GM12864 (cell line): ENCODE measurements around the gene TRIO.

Source experiments
- DNase-seq: peaks from one replicate; pipeline ENCODE4 v3.0.0-alpha.2; 2011; ENCODE audit warnings: low read depth
- H3K4me3 ChIP-seq: 2 replicates; pipeline ENCODE4 v1.5.1; 2011; ENCODE audit warnings: mild to moderate bottlenecking, low read depth, low read length, control low read depth
- TF ChIP-seq, protein P1 (sequence below): IDR thresholded peaks from 2 replicates; pipeline ENCODE4 v1.5.1; 2011; ENCODE audit warnings: low read depth, mild to moderate bottlenecking, moderate library complexity, low read length, control low read depth, inconsistent platforms; ENCODE audit errors: missing control alignments

TRIO gene

DNA sequence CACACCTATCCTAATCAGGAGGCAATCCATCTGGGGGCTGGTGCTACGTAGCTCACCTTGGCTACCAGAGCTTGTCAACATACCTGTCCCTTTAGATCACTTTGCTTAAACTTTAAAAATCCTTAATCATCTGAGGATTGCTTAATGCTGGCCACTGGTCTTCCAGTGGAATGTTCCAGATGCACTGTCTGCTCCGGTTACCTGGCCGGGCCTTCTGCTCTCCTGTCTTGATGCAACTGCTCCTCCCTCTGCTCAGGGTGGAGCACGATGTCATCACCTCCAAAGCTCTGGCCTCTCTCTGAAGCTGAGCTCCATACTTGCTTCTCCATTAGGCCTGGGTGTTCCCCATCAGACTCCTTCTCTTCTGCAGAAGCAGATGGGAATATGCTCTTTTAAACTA, 331.9 kb downstream of the TRIO start:
- TF ChIP-seq, protein P1, sequence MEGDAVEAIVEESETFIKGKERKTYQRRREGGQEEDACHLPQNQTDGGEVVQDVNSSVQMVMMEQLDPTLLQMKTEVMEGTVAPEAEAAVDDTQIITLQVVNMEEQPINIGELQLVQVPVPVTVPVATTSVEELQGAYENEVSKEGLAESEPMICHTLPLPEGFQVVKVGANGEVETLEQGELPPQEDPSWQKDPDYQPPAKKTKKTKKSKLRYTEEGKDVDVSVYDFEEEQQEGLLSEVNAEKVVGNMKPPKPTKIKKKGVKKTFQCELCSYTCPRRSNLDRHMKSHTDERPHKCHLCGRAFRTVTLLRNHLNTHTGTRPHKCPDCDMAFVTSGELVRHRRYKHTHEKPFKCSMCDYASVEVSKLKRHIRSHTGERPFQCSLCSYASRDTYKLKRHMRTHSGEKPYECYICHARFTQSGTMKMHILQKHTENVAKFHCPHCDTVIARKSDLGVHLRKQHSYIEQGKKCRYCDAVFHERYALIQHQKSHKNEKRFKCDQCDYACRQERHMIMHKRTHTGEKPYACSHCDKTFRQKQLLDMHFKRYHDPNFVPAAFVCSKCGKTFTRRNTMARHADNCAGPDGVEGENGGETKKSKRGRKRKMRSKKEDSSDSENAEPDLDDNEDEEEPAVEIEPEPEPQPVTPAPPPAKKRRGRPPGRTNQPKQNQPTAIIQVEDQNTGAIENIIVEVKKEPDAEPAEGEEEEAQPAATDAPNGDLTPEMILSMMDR, result no peak
- no peak overlapping the region for H3K4me3 ChIP-seq
- no peak for DNase-seq

DNA sequence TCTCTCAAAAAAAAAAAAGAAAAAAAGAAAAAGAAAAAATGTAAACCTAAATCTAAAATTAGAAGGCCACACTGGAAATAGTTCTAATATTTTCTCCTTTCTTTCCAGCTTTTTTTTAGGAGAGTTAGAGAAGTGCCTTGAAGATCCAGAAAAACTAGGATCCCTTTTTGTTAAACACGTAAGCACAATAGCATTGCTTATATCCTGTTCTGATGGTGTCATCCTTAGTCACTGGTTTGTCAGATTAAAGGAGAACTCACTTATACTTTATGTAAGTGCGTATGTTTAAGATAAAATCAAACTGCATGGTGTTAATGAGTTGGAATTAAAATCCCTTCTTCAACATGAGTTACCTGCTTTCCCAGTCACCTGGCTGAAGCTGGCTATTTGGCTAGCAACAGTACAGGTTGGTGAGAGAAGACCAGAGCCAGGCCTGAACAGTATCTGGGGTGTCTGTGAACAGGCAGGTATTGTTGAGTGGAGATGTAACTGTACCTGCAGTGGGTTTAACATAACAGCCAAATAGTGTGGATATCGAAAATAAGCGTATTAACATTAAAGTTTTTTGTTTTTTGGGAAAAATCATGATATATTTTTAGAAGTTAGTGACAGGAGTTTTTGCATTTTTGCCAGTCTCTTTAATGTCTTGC, 333.8 kb downstream of the TRIO start:
- no peak for DNase-seq

DNA sequence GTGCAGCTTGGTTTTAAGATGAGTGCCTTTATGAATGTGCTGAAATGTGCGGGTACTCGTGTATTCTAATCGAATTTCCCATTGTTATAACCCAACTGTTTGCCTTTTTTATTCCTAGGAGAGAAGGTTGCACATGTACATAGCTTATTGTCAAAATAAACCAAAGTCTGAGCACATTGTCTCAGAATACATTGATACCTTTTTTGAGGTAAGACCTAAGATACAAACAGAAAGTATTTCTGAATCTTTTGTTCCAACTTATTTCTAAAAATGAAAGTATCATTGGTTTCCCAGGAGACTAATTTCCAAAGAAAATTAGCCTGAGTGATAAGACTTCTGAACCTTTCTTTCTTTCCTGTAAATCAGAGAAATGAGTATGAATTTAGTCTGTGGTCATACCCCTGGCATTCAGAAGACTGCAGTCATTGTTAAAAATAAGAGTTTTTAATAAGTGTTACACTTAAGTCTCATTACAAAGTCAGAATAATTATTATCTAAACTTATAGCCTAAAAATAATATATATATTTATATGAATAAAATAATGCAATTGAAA, 336.1 kb downstream of the TRIO start:
- no peak for DNase-seq
- TF ChIP-seq, protein P1, result no peak
- no peak overlapping the region for H3K4me3 ChIP-seq

More for the DNA sequence above, 333.8 kb downstream of the TRIO start:
- TF ChIP-seq, protein P1, result no peak
- H3K4me3 ChIP-seq, result no peak overlapping the region

GRCh38 chr5:14481349-14481748, 338.2 kb downstream of the TRIO start:
- no peak for DNase-seq
- TF ChIP-seq, protein P1, result no peak
- no peak overlapping the region for H3K4me3 ChIP-seq

DNA sequence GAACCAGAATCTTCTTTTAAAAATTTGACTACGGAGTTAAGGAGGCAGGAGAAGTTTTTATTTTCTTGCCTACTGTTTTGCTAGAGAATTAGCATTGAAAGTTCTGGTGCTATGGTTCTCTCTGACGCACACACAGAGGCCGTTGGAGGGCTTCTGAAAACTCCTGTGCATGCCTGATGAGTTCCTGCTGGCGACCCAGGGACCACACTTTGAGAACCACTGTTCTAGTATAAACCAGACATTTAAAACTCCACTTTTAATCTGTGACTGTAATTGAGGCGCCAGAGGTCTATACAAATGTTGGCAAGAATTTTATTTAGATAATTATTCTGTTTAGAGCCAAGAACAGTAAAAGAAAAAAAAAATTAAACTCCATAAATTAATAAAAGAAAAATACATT, 338.9 kb downstream of the TRIO start:
- TF ChIP-seq, protein P1, result no peak
- no peak for DNase-seq

GRCh38 chr5:14483504-14484157, 340.5 kb downstream of the TRIO start:
- H3K4me3 ChIP-seq, result no peak overlapping the region
- TF ChIP-seq, protein P1, result no peak
- DNase-seq, result no peak

More for the DNA sequence above, 338.9 kb downstream of the TRIO start:
- no peak overlapping the region for H3K4me3 ChIP-seq
